RWPE2 (cell line): ENCODE measurements around the gene NKX2-1.

Source experiments
- ATAC-seq: fragments of 200-7000 bp; cut with Tn5 transposase; 3 replicates; pipeline ENCODE4 v1.9.1; 2021; ENCODE audit warnings: low read depth
- DNase-seq: peaks from one replicate; pipeline ENCODE4 v3.0.0-alpha.2; 2020; ENCODE audit warnings: low spot score
- H3K27ac ChIP-seq: fragments of 450-650 bp; 2 replicates; pipeline ENCODE4 v1.5.1; 2017; ENCODE audit warnings: mild to moderate bottlenecking; ENCODE audit not compliant: poor library complexity, severe bottlenecking
- H3K27me3 ChIP-seq: fragments of 250-450 bp; sonication (Bioruptor Pico); 2 replicates; pipeline ENCODE4 v1.5.1; 2021; ENCODE audit warnings: mild to moderate bottlenecking, moderate library complexity; ENCODE audit not compliant: insufficient read depth, poor library complexity, severe bottlenecking
- H3K36me3 ChIP-seq: fragments of 250-450 bp; sonication (Bioruptor Pico); 2 replicates; pipeline ENCODE4 v1.5.1; 2020; ENCODE audit warnings: low read depth, mild to moderate bottlenecking, moderate library complexity
- H3K4me1 ChIP-seq: fragments of 250-450 bp; sonication (Bioruptor Pico); 2 replicates; pipeline ENCODE4 v1.5.1; 2021; ENCODE audit warnings: mild to moderate bottlenecking, moderate library complexity; ENCODE audit not compliant: insufficient read depth, poor library complexity, severe bottlenecking
- H3K4me3 ChIP-seq: fragments of 250-450 bp; sonication (Bioruptor Pico); 2 replicates; pipeline ENCODE4 v1.5.1; 2021; ENCODE audit warnings: mild to moderate bottlenecking, moderate library complexity; ENCODE audit not compliant: severe bottlenecking
- H3K9me3 ChIP-seq: fragments of 250-450 bp; sonication (Bioruptor Pico); 2 replicates; pipeline ENCODE4 v1.5.1; 2021; ENCODE audit warnings: mild to moderate bottlenecking, moderate library complexity; ENCODE audit not compliant: severe bottlenecking
- CTCF ChIP-seq: fragments of 450-650 bp; IDR thresholded peaks from one replicate; pipeline ENCODE4 v1.5.1; 2017; ENCODE audit warnings: mild to moderate bottlenecking, moderate library complexity; ENCODE audit not compliant: poor library complexity, severe bottlenecking

The NKX2-1 gene

DNA sequence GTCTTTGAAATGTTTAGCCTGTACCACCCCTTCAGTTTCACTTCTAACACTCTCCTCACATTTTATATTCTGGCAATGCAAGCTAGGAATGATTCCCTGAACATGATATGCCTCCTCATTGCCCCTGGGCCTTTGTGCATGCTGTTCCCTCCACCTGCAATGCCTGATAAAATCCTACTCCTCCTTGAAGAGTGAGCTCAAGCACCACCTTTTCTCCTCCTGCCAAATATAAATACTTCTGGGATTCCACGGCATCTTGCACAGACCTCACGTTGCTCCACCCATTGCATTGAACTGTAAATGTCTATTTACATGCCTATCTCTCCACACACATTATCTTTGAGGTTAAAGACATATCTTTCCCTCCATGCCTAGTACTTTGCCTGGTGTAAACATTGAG is 21.1 kb downstream of the NKX2-1 start:
- Histone ChIP-seq H3K27ac (no peak overlapping the region), H3K36me3 (no peaks in the 10 kb centered on the region), H3K4me3 (no peak overlapping the region), H3K27me3 (peaks cover 98% of the 10 kb centered on the region), H3K4me1 (no peaks in the 10 kb centered on the region), H3K9me3 (no peaks in the 10 kb centered on the region)
- DNase-seq: no peak
- ATAC-seq: no peak
- no peak for TF ChIP-seq CTCF

DNA sequence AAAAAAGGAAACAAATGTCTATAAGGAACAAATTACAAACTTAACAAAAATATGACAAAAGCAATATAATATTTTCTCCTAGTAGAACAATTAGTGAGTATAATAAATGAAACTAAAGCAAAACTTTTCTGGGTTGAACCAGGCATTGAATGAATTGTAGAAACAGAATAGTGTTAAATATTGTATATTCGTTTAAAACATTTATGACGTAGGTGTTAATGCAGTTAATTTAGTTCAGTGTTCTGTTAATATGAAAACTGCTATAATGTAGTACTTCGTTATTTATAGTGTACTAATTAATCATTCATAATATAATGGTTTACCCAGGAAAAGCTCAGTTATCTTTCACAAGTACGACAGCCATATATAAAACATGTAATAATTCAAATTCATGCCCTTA is 23.7 kb downstream of the NKX2-1 start:
- no peaks in the 10 kb centered on the region for H3K4me1 ChIP-seq
- no peak for ATAC-seq
- no peak for DNase-seq
- TF ChIP-seq CTCF: no peak
- H3K36me3 ChIP-seq: no peaks in the 10 kb centered on the region
- no peak overlapping the region for H3K4me3 ChIP-seq
- no peaks in the 10 kb centered on the region for H3K9me3 ChIP-seq
- peaks cover 98% of the 10 kb centered on the region for H3K27me3 ChIP-seq
- H3K27ac ChIP-seq: no peak overlapping the region

DNA sequence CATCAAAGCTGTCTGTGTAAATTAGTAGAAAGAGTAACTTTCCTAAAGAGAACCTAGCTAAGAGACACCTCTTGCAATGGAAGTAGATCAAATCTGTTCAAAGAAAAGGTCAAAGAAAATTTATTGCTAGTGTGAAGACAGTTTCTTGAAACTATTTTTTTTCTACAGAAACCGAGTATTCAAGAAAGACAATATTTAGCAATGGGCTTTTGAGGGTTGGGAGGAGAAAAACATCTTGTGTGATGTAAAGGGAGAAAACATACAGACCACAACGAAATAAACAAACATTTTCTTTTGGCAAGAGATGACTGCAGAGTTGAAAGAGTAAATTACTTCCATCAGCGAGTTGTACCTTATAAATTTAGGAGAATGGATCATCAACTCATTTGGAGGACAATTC is 24.4 kb downstream of the NKX2-1 start:
- Histone ChIP-seq H3K27ac (no peak overlapping the region), H3K27me3 (peaks cover 95% of the 10 kb centered on the region), H3K4me1 (no peaks in the 10 kb centered on the region), H3K9me3 (no peaks in the 10 kb centered on the region), H3K4me3 (no peak overlapping the region), H3K36me3 (no peaks in the 10 kb centered on the region)
- no peak for TF ChIP-seq CTCF
- no peak for DNase-seq
- ATAC-seq: no peak

DNA sequence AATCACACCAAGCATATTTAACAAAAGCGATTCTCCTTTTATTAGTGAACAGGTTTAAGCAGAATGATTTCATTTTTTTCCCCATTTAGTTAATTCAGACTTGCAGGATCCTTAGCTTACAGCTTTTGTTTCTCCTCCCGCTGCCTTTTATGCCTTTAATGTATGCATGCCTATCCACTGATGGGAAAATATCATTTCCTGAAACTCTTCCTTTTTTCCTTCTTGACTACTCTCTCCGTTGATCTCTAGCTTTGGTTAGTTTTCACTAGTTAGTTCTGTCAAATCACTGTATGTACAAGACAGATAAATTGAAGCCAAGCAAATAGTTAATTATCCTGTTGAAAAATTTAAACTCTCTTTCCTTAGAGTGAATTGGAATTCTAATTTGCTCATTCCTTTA is 26.3 kb downstream of the NKX2-1 start:
- ATAC-seq (no peak), DNase-seq (no peak)
- H3K27ac ChIP-seq: no peak overlapping the region
- H3K36me3 ChIP-seq: no peaks in the 10 kb centered on the region
- H3K9me3 ChIP-seq: no peaks in the 10 kb centered on the region
- H3K4me3 ChIP-seq: no peak overlapping the region
- TF ChIP-seq CTCF: no peak
- H3K27me3 ChIP-seq: peaks cover 88% of the 10 kb centered on the region
- H3K4me1 ChIP-seq: no peaks in the 10 kb centered on the region

- Histone ChIP-seq H3K9me3 (no peaks in the 10 kb centered on the region), H3K27me3 (peaks cover 78% of the 10 kb centered on the region), H3K4me3 (no peak overlapping the region), H3K36me3 (no peaks in the 10 kb centered on the region), H3K4me1 (no peaks in the 10 kb centered on the region), H3K27ac (no peak overlapping the region)
- no peak for TF ChIP-seq CTCF
- DNase-seq: no peak
- ATAC-seq: no peak
Measured at GRCh38 chr14:36485773-36486172, 34.3 kb downstream of the NKX2-1 start.
